GM12872 (cell line): ENCODE results near the gene LIN37.

Experiments
- TF ChIP-seq, protein P1 (sequence below): IDR thresholded peaks from 3 replicates; pipeline ENCODE4 v1.5.1; 2011; ENCODE audit warnings: low read depth, mild to moderate bottlenecking, low read length, moderate library complexity; ENCODE audit not compliant: insufficient read depth

The LIN37 gene

DNA sequence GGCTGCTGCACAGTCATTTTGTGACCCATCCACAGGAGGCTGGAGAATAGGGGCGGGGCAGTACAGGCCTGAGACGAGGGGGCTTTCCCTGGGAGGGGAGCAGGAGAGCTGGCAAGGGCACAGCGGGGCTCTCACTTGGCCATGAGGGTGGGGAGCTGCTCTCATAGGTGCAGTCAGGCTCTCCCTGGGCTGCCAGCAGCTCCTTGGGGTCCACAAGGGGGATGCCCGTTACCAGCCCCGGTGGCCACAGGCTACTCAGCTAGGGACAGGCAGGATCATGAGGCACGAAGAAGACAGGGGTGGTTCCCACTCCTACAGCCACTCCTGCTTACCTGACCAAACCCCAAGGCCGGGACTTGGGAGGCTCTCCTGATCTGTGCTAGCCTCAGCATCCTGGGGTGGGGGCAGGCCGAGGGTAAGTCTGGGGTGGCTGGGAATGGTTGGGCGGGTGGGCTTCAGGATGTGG is 43.5 kb downstream of the LIN37 start:
- TF ChIP-seq, protein P1, sequence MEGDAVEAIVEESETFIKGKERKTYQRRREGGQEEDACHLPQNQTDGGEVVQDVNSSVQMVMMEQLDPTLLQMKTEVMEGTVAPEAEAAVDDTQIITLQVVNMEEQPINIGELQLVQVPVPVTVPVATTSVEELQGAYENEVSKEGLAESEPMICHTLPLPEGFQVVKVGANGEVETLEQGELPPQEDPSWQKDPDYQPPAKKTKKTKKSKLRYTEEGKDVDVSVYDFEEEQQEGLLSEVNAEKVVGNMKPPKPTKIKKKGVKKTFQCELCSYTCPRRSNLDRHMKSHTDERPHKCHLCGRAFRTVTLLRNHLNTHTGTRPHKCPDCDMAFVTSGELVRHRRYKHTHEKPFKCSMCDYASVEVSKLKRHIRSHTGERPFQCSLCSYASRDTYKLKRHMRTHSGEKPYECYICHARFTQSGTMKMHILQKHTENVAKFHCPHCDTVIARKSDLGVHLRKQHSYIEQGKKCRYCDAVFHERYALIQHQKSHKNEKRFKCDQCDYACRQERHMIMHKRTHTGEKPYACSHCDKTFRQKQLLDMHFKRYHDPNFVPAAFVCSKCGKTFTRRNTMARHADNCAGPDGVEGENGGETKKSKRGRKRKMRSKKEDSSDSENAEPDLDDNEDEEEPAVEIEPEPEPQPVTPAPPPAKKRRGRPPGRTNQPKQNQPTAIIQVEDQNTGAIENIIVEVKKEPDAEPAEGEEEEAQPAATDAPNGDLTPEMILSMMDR, result no peak

DNA sequence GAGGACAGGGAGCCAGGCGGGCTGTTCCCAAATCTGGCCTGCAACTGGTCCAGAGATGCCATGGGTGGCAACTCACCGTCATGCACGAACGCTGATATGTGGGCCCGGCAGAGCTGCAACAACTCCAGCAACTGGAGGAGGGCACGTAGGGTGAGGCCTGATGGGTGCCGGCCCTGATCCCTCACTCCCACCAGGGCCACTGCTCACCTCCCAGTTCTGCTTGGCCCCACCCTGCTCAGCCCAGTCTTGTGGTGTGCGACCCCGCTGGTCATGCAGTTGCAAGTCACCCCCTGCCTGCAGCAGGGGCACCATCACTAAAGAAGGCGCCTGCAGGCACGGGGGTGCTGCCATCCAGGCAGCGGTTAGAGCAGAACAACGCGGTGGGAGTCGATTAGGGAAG is 43.9 kb downstream of the LIN37 start:
- TF ChIP-seq, protein P1, result no peak

DNA sequence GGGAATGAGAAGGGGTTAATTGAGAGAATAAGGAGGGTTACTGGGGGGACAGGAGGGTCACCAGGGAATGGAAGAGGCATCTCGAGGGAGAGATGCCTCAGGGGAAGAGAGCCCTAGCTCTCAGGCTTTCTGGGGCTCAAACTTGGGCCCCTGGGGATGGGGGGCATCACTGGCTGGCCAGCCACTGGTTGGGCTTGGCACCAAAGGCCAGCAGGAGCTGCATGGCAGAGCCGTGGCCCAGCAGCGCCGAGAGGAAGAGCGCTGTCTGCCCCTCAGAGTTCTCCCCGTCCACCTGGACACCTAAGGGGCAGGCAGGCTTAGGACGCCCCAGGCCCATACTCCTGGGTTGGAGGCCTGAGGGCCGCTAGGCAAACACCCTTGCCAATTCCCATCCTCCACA is 44.5 kb downstream of the LIN37 start:
- TF ChIP-seq, protein P1, result no peak

DNA sequence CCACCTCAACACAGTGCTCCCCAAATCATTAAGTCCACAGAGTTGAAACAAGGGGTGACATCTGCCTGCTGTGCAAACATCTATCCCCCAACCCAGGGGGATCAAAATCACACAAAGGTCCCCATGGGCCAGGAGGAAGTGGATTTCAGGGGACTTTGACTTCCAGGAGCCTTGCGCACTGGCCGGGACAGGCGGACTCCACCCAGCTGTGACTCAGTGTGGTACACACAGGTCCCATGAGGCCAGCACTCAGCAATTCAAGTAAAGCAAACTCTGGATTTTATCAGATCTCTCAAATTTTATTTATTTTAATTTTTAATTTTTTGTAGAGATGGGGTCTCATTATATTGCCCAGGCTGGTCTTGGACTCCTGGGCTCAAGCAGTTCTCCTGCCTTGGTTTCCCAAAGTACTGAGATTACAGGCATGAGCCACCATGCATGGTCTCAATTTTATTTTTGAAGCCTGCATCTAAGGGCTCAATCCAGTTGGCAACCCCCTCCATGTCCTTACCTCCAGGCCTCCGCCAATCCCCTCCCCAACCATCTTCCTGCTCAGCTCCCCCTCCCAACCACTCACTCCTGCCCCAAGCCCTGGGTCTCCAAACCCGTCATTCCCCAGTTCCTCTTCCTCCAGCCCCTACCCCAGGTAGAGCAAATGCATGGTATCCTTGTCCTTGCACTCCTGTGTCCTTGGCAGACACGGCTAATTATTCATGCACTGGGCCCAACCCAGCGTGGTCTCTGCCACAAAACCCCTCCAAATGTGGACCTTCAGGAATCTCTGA is 45.2 kb downstream of the LIN37 start:
- TF ChIP-seq, protein P1, result no peak

DNA sequence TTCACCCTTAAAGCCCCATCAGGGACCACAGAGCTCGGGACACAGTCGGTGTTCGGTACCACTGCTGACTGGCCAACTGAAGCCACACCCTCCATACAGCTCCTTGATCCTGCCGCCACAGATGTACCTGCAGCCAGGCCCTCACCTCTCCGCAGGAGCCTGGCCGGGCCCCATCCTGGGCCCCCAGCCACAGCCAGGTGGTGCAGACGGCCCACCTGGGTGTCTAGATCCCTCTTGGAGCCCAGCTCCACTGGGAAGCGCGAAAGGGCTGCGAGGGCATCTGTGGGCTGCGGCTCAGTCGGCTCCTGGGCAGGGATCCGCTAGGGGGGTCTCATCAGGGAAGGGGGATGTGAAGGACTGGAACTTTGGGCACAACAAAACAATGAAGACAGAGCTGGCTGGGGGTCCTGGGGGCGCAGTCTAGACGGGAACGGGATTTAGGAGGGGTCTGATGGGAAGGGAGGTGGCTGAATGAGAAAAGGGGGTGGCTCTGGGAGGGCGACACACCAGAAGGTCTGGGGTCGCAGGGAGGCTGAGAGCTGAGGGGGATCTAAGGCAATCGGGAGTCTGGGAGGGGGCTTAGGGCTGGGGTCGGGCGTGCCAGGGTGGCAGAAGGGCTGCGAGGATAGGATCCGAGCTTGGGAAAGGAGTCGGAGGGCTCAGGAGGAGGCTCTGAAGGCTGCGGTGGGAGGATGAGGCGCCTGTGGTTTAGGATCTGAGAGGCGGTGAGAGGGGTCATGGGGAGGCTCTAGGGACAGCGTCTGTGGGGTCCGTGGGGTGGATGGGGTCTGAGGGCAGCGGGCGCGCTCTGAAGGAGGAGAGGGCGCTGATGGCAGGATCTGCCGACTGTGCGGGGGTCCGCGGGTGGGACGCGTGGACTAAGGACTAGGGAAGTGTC is 48.5 kb downstream of the LIN37 start:
- TF ChIP-seq, protein P1, result no peak

DNA sequence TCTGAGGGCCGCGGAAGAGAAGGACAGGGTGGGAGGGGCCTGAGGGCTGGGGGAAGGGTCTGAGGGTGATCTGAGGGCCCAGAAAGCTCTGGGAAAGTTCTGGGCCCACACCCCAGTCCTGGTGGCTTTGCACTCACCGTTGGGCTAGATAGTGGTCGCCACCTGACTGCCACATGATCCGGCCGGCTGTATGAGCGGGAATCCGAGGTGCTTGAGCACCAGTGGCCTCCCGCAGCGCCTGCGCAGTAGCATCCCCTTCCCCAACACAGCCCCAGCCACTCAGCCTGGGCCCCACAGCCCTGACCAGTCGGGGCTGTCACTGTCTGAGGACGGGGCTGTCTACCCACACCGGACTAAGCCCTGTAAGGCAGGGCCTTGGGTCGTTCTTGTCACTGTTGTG is 49.3 kb downstream of the LIN37 start:
- TF ChIP-seq, protein P1, result no peak

DNA sequence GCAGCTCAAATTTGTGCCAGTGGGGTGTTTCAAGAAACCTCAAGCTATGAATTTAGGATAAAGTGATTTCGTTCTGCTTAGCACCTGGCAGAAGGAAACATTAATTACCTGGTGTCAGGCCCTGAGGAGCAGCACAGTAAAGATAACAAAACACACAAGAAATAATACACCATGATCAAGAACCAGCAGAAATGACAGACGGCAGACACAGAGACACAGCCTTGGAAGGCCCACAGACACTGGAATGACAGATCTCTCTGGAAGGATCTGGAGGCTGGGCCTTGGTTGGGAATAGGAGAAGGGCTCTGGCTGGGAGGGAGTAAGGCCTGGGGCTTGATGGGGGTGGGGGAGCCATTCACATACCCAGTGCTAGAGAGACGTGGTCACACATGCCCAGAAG is 53.5 kb downstream of the LIN37 start:
- TF ChIP-seq, protein P1, result no peak
